HG03060 (cell line): Measurements from ENCODE around the gene MAP4K3.
"Not testable (repeated sequence)": the region's sequence is repeated elsewhere in the genome, so short reads cannot be mapped to it uniquely, and the experiment has no call there.

Experiments
- ATAC-seq: cut with Tn5 transposase; IDR thresholded peaks from one replicate; pipeline ENCODE4 v1.9.1; 2021; ENCODE audit warnings: low read depth, moderate number of reproducible peaks; ENCODE audit not compliant: unreplicated experiment

Gene MAP4K3

DNA sequence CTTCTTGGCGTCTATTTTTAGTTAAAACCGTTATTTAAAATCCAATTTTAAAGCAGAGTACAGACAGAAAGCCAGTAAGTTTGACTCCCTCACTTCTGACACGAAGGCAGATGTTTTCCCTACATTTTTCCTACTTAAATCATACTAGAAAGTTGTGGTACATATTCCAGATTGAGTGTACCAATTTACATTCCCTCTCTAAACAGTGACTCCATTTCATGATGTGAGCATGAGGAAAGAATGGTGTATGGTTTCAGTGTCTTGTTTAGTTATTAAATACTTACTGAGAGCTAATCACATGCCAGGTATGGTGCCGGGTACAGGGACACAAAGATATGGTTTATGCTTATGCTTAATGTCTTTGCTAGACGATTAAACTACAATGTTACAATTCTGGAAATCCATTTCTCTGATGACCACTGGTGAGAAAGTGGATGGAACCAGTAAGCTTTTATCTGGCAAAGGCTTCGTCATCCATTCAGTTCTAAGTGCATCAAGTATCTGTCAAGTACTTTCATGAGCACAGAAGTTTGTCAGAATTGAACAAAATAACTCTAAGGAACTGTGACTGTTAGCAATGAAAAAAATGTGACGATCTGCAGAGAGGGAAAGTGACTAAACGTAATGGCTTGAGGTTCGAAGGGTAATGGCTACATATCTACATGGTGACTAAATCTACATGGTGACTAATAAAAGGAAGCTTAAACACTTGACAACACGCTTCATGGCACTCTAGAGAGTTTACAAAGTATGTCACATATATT is 25.7 kb downstream of the MAP4K3 start:
- ATAC-seq: no peak

DNA sequence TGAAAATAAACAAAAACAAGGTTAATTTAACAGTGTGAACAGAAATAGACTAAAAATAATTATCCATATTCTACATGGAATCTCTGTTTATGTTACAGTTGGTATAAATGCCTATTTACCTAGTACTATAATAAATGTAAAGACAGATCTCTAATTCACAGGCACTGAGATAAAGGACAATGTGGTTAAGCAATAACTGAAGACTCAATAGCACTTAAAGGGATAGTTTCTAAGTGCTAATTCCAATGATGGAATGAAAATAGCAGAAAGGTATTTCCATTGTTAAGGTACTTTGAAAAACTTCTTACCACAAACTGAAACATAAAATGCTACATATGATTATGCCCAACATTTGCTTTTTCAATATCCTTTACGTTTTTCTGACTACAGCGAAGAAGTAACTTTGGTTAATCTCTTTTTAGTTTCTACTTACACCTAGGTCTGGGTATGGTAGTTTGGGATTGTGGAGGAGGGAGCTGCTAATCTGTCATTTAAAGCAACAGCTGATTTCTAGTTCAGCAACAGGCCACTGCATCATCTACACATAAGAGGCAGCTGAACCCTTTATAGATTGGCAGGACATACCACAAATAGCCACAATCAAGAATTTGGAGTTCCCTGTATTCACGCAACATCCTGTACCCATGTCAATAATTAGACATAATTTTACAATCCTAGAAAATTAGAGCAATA is 27.2 kb downstream of the MAP4K3 start:
- ATAC-seq: no peak

DNA sequence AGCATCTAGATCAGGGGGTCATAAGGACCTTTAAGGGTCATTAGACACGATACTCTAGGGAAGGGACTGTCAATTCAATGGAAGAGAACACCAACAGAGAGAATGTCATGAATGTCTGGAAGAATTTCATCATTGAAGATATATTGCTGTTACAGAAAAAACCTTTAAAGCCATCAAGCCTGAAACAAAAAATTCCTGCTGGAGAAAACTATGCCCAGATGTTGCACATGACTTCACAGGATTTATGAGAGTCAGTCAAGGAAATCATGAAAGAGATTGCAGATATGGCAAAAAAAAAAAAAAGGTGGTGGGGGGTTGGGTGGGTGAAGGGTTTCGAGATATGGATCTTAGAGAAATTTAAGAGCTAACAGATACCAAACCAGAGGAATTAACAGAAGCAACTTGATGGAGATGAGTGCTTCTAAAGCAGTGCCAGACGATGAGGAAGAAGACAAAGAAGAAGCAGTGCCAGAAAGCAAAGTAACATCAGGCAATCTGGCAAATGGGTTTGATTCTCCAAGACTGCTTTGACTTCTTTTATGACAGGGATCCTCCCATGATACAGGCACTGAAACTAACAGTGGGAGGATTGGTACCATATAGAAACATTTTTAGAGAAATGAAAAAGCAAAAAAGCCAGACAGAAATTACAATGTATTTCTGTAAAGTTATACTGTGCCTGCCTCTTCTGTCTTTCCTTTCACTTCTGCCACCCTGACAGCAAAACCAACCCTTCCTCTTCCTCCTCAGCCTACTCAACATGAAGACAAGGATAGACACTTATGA is 28.5 kb downstream of the MAP4K3 start:
- ATAC-seq: peak; percentile 45

DNA sequence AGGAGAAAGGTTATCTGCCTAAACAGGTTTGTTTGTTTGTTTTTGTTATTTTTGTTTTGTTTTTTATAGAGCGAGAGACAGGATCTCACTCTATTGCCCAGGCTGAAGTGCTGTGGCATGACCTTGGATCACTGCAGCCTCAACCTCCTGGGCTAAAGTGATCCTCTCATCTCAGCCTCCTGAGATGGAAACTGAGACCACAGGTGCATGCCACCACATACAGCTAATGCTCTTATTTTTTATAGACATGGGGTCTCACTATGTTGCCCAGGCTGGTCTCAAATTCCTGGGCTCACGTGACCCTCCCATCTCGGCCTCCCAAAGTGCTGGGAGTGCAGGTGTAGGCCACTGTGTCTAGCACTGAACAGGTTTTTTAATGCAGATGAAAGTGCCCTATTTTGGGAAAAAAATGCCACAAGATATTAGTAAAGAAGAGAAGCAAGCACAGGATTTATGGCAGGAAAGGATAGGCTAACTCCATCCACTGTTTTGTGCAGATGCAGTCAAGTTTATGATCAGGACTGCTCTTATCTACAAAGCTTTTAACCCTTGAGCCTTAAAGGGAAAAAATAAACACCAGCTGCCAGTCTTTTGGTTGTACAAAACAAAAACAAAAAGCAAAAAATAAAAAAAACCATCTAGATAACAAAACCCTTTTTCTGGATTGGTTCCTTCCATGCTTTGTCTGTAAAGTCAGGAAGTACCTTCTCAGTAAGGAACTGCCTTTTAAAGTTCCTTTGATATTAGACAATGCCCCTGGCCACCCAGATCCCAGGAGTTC is 29.4 kb downstream of the MAP4K3 start:
- no peak for ATAC-seq

DNA sequence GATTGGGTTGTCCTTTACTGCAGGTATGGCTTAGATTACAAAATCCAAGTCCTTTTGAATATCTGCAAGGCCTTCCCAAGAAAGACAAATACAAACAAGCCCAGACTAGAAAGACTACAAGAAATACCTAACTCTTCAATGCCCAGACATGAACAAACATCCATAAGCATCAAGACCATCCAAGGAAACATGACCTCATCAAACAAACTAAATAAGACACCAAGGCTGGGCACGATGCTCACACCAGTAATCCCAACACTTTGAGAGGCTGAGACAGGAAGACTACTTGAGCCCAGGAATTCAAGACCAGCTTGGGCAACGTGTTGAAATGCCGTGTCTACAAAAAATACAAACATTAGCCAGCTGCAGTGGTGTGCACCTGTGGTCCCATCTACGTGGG is 31.7 kb downstream of the MAP4K3 start:
- no peak for ATAC-seq

DNA sequence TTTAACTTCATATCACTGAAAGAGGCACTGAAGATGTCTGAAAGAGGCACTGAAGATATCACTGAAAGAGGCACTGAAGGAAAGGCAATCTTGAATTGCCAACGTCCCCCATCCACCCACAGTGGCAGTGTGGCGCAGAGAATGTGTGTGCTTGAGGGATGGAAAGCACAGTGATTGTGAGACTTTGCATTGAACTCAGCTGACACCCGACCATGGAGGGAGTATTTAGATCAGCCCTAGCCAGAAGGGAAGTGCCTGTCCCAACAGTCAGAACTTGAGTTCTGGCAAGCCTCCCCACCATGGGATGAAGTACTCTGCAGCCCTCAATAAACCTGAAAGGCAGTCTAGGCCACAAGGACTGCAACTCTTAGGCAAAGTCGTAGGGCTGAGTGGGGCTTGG is 33.8 kb downstream of the MAP4K3 start:
- no peak for ATAC-seq

DNA sequence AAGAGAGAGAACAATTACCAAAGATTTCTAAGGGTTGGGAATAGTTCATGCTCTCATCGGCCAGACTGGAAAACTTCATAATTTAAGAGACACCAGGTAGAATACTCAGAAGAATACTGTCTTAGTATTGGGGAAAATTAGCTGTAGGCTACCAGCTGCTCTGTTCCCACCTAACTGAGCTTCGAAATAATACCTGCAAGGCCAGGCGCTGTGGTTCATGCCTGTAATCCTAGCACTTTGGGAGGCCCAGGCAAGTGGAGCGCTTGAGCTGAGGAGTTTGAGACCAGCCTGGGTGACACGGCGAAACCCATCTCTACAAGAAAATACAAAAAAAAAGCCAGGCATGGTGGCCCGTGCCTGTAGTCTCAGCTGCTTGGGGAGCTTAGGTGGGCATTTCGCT is 35.8 kb downstream of the MAP4K3 start:
- ATAC-seq: no peak

DNA sequence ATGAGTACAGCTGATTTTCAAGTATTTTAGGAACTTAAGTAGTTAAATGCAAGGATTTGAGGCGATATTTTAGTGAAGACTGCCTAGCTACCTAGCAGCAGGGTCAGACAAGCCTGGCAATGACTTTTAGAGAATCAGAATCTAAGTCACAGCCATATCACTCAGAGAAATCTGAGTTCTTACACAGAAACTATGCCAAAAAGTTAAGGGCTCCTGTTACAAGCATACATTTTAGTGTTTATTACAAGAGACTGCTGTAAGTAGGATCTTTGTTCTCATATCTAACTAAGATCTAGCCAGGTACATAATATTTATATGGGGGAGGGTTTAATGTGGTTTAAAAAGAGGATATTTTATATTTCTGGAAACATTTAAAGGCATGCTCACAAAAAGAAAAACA is 37.5 kb downstream of the MAP4K3 start:
- no peak for ATAC-seq

DNA sequence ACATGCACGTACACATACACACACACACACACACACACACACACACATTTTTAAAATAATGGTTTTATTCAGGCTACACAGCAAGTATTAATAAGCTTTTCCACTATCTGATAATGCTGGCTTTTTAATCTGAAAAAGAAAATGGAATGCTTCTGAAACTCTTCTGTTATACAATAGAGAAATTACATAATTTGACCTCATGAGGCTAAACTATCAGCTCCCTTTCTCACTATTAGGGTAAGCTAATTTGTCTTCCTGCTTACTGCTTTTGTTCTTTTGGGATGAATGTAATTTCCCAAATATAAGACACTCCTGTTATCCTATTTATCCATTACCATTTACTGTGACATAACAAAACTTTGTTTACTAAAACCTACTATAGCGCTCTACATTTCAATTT is 41.8 kb downstream of the MAP4K3 start:
- no peak for ATAC-seq

DNA sequence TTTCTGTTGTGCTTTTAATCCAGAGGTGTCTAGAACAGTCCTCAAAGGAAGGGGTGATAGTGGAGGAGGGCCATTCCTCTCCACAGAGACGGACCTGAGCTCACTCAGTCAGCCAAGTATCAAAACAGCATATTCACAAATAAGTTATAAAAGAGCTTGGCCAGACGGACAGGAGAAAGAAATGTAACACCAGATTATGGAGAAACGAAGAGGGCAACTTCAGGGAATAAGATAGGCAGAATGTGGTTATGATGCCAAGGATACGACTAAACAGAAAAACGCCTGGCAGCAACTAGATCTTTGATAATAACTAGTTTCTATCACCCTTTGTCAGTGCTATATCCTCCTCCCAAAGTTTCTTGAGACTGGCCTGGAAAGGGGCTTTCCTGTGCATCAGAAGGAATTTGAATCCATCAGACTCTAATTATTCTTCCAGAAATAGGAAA is 42.5 kb downstream of the MAP4K3 start:
- ATAC-seq: no peak

DNA sequence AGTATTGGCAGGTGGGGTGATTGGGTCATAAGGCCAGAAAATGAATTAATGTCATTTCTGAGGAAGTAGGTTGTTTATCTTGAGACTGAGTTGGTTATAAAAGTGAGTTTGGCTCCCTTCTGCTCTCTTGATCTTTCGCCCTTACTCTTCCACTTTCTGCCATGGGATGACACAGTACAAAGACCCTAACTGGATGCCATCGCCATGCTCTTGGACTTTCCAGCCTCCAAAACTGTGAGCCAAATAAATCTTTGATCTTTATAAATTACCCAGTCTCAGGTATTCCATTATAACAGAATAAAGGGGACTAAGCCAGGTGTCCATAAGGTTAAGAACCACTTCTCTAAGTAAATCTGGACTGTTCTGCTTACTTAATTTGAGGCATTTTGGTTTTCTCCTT is 44.4 kb downstream of the MAP4K3 start:
- no peak for ATAC-seq

DNA sequence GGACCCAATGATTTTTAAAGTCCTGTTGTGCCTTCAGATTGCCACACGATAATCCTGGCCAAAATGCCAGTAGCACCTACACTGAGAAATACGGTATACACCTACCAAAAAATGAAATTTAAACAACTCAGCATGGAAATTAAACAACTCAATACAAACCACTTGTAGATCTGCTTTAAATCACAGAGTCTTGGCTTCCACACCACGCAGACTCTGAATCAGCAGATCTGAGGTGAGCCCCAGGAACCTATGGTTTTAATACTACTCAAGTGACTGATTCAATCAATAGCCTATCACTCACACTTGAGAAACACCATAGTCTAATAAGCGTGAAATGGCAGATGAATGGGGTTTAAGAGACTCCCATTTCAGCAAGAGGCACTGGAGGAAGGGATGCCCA is 46.9 kb downstream of the MAP4K3 start:
- ATAC-seq: no peak

DNA sequence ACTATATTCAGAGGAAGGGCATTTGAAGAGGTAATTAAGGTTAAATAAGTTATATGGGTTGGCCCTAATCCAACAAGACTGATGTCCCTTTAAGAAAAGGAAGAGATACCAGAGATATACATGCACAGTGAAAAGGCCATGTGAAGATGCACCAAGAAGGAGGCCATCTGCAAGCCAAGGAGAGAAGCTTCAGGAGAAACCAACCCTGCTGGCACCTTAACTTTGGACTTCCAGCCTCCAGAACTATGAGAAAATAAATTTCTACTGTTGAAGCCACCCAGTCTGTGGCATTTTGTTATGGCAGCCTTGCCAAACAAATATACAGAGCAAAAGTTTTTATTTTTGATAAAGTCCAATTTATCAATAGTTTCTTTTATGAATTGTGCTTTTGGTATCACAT is 51.0 kb downstream of the MAP4K3 start:
- no peak for ATAC-seq

DNA sequence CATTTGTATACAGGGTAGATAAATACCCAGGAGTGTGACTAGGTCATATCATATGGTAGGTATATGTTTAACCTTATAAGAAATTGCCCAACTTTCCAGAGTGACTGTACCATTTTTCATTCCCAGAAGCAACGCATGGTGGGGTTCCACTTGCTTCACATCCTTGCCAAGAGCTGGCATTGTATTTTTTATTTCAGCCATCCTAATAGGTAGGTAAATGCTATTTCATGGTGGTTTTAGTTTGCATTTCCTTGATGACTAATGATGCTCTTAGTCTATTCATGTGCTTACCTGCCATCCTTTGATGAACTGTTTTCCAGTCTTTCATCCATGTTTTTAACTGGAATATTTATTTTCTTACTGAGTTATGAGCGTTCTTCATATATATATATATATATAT is 51.9 kb downstream of the MAP4K3 start:
- ATAC-seq: no peak

DNA sequence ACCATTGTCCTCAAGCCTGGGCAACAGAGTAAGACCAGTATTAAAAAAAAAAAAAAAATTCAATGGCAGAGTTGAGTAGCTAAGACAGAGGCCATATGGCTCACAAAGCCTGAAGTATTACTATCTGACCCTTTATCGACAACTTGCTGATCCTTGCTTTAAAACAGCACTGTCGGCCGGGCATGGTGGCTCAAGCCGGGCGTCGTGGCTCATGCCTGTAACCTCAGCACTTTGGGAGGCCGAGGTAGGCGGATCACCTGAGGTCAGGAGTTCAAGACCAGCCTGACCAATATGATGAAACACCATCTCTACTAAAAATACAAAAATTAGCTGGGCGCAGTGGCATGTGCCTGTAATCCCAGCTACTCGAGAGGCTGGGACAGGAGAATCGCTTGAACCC is 53.0 kb downstream of the MAP4K3 start:
- not testable (repeated sequence) for ATAC-seq

DNA sequence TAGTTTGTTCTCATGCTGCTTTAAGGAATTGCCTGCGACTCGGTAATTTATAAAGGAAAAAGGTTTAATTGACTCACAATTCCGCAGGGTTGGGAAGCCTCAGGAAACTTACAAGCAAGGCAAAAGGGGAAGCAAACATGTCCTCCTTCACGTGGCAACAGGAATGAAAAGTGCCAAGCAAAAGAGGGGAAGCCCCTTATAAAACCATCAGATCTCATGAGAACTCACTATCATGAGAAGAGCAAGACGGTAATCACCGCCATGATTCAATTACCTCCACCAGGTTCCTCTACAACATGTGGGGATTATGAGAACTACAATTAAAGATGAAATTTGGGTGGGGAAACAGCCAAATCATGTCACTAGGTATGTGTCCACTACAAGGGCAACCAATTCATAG is 53.9 kb downstream of the MAP4K3 start:
- ATAC-seq: no peak

DNA sequence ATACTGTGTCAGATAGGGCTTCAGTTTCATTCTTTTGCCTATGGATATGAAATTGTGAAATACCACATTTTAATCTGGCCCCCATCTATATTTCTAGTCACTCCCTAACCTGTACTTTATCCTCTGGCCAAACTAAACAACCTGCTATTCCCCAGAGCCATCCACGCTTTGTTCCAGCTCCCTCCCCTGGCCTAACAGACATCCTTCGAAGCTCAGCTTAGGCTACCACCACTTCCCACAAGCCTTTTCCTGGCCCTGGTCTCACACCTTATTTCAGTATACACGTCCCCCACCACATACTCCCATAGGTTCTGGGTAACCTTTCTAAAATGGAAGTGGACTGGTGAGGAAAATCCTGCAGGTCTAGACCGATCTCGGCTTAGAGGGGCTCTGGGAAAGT is 55.4 kb downstream of the MAP4K3 start:
- no peak for ATAC-seq

DNA sequence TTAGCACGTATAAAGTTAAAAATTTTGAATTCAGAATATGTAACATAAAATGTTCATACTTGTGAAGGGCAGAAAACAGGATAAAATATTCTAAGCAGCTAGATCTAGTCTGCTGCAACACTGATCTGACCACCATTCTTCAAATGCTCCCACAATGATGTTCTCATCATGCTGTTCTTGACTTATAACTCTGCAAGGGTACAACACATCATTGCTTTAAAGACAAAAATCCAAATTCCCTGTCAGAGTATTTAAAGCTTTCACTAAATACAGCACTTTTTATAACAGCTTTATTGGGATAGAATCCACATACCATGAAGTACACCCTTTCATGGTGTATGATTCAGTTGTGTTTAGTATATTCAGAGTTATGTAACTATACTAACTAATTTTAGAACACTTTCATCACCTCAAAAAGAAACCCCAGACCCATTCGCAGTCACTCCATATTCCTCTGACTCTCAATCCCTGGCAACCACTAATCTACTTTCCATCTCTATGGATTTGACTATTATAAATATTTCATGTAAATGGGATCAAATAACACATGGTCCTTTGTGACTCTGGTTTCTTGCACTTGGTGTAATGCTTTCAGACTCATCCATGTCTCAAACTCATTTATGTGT is 56.4 kb downstream of the MAP4K3 start:
- no peak for ATAC-seq

DNA sequence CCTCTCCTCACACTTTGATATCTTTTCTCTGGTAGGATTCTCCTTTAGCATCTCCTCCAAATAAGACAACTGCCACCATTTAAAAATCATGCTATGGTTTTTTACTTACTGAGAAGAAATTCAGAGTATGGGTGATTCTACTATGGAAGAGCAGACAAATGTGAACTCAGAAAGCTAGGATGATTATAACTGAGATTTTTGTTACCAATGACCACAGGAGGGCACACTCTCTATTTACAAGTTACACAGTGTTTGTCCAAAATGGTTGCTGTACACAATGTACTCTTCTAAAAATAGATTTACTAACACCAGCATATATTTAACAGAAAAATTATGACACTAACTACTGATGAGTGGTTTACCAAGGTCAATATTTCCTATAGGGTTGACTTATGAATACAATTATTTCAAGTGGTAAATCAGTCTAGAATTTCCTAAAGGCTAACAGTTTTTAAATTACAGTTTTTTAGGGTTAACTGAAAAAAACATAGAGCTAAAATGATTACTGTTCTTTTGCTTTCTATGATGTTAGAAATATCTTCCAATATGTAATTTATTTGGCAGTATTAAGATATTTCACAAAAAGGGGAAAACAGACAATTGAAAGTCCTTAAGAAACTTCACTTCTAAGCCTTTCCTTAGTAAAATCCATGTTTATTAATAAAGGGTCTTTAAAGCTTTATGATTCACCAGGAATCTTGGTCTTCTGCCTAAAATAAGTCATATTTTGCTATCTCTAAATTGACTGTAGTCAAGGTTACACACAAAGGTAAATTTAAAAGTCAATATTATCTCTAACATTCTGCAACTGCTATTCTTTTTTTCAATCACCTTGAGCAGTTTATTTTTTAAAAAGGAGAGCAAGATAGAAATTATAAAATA is 57.2 kb downstream of the MAP4K3 start:
- ATAC-seq: peak; percentile 71
